RPMI8226 (cell line): ENCODE results near the gene ABCC2.
"Not testable (repeated sequence)": the region's sequence is repeated elsewhere in the genome, so short reads cannot be mapped to it uniquely, and the experiment has no call there.

ENCODE experiments used
- DNase-seq: peaks from one replicate; pipeline ENCODE4 v3.0.0-alpha.2; 2015

The ABCC2 gene

DNA sequence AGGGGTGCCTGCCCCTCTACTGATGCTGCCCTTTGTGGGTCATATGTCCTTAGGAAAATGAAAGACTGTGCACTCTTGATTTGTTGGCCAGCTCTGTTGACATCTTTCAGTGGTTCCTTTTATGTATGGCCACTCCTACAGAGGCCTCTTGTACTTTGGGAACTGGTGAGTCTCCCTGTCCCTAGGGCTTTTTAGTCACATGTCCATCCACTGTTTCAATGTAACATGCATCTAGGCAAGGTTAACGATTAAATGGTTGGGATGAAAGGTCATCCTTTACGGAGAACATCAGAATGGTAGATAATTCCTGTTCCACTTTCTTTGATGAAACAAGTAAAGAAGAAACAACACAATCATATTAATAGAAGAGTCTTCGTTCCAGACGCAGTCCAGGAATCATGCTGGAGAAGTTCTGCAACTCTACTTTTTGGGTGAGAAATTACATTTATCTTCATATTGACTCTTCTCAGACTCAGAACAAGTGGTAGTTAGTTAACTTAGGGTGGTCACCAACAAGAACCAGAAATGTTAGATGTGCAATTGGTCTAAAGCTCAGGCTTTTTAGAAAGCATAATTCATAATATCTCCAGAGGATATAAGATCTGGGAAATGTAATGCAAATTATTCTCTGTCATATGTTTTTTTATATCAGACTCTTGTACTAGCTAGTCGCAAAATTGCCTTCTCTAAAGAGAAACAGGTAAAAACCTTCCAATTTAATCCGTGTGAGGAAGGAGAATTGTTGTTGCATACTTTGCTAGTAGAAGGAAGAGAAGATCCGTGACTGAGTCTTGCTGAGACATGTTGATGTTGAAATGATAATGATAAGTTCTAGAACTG is at the start of gene ABCC2:
ABCC2 (plus strand) TSS at position 194 of the 840 bp plus-strand sequence; CDS start at position 399, 205 bp downstream.
- DNase-seq = no peak

DNA sequence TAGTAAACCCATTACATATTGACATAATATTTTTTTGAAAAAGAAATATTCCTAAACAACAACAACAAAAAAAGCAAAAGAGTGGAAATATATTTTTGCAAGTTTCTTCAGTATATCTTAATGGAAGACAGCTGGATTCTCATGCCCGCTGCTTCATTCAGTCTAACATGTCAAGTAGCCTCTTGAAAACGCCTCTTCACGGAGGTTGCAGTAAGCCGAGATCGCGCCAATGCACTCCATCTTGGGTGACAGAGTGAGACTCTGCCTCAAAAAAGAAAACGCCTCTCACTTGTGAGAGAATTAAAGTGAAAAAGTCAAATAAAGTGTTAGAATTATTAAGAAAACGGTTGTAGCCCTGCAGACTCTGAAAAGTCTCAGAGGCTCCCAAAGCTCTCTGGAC is 49.1 kb upstream of the ABCC2 start:
- no peak for DNase-seq

DNA sequence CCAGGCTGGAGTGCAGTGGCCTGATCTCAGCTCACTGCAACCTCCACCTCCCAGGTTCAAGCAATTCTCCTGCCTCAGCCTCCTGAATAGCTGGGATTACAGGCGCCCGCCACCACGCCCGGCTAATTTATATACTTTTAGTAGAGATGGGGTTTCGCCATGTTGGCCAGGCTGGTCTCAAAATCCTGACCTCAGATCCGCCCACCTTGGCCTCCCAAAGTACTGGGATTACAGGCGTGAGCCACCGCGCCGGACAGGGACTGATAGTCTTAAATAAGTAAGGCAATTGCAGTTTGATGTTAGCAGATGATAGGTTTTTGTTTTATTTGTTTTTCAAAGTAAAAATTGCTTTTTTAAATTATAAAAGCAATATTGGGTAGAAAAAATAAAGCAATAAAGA is 48.3 kb upstream of the ABCC2 start:
- DNase-seq = not testable (repeated sequence)

DNA sequence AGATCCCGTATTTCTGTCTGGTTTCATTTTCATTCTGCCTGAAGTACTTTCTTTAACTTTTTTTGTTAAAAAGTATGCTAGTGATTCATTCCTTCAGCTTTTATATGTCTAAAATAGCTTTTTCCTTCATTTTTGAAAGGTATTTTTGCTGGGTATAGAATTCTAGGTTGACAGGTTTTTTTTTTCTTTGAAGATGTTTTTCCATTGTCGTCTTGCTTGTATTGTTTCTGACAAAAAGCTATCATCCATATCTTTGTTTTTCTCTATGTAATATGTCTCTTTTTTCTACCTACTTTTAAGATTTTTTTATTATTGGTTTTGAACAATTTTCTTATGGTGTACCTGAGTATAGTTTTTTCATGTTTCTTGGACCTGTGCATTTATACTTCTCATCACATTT is 42.2 kb upstream of the ABCC2 start:
- no peak for DNase-seq

DNA sequence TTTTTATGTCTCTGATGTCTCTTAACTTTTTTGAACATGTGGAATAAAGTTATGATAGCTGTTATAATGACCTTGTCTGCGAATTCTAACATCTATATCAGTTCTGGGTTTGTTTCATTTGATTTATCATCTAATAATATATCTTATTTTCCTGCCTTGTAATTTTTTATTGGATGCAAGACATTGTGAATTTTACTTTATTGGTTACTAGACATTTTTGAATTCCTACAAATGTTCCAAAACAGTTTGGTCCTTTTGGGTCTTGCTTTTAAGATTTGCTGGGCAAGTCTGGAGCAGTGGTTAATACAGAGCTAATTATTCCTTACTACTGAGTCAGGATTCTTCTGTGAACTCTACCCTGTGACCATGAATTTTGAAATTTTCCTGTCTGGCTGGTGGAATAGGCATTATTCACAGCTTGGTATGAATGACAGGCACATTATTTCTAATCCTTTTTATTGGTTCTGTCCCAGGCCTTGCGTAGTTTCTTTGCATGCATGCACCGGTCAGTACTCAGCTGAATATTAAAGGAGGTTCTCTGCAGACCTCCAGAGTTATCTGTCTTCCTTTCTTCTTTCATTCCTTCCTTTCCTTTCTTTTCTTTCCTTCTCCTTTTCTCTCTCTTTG is 41.4 kb upstream of the ABCC2 start:
- DNase-seq = no peak

DNA sequence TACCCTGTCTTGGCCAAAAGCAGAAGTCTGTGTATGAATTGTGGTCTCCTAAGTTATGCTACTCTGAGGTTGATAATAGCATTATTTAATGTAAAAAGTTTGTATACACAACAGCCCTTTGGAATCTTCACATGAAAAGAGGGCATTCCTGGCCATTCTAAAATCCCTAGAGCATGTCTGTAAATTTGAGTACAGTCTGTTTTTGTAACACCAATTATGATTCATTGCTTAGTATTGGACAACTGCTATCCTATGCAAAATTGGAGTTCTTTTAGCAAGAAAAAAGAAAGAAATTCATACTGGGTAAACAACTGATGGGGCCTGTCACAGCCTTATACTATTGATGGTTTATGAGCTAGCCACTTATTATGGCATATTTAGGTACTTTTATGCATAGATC is 40.2 kb upstream of the ABCC2 start:
- DNase-seq = no peak

DNA sequence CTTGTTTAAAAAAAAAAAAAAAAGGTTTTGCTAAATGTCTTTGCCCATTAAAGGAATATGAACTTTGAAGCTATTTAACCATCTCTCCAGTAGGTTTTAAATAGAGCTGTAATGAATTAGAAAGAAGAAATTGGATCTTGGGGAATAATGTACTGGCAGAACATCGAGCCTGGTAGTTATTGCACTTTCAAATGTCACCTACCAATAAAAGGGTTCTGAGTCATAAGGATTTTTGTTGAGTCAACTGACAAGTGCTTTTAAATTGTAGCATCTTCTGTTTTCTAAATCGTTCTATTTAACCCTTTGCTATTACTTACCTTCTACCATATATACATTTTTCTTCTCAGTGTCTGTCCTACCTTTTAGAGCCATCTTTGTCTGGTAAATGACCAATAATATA is 39.7 kb upstream of the ABCC2 start:
- no peak for DNase-seq

DNA sequence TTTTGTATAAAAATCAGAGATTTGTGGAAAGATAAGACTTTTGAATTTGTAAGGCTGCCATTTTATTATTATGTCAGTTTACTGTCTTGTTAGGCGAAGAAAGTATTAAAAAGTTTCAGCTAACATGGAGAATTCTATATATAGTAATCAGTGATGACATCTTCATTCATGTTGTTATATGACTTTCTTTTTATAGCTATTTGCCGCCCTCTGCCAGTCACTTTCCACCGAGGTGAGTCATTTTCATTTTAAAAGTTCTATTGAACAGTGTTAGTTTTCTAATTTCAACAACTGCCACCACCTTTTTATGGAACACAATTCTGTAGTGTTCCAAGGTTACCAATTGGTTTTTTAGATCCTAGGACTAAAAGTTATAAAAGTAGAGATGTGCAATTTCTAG is 38.6 kb upstream of the ABCC2 start:
- no peak for DNase-seq

DNA sequence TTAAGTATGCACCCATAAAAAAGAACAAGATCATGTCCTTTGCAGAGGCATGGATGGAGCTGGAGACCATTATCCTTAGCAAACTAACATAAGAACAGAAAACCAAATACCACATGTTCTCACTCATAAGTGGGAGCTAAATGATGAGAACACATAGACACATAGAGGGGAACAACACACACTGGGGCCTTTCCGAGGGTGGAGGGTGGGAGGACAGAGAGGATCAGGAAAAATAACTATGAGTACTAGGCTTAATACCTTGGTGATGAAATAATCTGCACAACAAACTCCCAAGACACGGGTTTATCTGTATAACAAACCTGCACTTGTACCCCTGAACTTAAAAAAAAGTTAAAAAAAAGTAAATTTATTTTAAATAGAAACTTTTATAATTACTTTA is 36.3 kb upstream of the ABCC2 start:
- not testable (repeated sequence) for DNase-seq

DNA sequence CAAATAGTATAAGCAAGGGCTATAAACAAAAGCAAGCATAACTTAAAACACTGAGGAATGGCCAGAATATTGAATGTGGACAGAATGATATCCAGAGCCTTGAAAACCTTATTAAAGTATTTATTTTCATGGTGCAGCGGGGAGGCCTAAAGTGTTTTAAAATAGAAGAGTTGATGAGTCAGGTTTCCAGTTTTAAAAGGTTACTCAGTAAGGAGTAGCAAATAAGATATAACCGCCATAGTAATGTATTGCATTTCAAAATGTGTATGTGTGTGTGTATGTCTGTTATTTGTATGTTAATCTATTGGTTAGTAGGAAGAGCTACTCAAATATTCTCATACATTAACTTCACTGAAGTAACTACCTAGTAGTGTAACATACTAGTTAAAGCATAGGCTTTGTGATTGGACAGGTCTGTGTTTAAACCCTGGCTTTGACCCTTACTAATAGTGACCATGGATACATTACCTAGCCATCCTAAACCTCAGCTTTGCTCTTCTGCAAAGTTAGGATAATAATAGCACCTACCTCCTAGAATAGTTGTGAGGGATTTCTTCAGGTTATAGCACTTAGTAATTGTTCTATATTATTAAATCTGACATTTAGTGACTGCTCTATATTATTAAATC is 33.5 kb upstream of the ABCC2 start:
- no peak for DNase-seq

DNA sequence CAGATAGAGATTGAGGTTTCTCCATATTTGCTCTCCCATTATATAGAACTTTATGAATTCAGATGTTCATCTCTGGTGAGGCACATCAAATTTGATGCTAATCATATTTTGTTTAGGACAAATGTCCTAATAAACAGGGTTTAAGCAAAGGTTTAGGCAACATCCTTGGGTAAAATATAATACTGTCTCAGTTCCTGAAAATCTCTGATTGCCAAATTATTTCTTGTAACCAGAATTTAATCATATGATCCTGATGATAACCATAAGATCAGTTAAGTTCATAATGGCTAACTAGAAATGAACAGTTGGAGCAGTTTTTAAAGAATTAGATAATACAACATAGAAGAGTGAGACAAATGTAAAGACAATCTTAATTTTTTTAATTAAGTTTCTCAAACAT is 31.8 kb upstream of the ABCC2 start:
- no peak for DNase-seq

DNA sequence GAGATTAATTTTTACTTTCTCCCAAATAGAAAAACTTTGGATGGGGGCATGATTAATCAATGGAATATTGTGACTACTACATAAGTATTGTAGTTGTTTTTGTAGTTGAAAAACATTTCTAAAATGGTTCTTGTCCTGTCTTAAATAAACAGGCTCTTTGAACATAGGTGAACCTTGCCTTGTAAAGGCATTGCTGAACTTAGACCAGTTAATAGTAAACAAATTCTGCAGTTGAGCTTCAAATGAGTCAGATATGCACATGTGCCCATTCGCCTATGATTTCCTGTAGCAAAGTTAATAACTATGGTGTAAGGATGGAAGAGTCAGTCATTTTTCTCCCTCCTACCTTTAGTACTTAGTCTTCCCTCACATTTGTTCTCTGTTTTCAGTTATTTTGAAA is 27.8 kb upstream of the ABCC2 start:
- DNase-seq = no peak

DNA sequence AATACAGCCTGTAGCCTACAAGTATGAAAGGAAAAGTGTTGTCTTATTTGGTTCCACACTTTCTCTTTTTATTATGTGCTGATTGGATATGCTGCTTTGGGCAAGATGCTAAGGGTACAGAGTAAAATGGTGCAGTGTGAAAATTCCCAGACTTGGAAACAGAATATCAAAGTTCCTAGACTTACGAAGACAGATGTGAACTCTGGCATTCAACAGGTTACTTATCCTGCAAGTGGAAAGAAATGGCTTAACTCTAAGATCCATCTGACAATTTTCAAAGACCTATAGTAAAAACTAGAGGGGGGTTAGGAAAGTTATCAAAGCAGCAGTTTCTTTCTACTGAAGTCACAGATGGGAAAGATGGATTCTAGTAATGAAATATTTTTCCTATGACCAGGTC is 26.3 kb upstream of the ABCC2 start:
- DNase-seq = no peak

DNA sequence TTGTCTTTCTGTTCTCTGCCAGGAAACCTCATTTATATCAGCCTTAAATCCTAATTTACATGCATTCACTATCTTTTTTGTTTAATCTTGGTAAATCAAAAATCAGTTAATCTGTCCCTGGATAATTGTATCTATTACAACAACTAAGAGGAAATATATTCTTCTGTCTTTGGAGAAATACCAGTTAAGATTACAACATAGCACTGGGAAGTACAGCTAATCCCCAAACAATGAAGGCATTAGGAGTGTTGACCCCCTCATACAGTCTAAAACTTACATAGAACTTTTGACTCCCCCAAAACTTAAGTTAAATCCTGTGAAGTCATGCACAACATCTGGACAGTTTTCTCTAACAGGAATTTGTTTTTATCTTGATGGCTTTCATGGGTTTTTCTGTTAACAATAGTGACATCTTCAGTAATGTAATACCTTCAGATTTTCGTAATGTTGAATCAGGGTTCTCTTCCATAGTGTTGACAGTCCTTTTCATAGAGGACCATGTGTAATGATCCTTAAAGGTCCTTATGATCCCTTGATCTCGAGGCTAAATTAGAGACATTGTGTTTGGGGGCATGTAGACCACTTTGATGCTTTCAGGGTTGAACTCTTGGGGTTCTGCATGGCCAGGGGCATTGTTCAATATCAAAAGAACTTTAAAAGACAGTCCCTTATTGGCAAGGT is 24.1 kb upstream of the ABCC2 start:
- no peak for DNase-seq

DNA sequence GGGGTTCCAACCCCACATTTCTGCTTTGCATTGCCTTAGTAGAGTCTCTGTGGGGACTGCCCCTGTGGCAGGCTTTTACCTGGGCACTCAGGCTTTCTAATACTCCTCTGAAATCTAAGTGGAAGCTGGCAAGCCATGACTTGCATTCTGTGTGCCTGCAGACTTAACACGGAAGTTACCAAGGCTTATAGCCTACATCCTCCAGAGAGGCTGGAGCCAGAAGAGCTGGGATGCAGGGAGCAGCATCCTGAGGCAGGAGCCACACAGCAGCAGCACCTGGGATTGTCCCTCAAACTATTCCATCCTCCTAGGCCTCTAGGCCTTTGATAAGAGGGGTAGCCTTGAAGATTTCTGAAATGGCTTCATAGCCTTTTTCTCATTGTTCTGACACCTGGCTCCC is 22.1 kb upstream of the ABCC2 start:
- DNase-seq = no peak

DNA sequence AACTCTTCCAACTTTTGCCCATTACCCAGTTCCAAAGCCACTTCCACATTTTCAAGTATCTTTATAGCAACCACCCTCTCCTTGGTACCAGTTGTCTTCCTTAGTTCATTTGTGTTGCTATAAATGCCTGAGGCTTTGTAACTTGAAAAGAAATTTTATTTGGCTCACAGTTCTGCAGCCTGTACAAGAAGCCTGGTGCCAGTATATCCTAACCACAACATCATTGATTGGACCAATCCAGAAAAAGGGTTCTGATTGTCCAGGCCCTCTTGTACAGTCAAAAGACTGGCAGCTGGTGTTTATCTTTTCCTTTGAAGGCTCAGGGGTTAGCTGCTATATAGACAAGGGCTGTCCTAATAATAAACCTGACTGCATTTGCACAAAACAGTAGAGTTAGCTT is 21.1 kb upstream of the ABCC2 start:
- DNase-seq = no peak

DNA sequence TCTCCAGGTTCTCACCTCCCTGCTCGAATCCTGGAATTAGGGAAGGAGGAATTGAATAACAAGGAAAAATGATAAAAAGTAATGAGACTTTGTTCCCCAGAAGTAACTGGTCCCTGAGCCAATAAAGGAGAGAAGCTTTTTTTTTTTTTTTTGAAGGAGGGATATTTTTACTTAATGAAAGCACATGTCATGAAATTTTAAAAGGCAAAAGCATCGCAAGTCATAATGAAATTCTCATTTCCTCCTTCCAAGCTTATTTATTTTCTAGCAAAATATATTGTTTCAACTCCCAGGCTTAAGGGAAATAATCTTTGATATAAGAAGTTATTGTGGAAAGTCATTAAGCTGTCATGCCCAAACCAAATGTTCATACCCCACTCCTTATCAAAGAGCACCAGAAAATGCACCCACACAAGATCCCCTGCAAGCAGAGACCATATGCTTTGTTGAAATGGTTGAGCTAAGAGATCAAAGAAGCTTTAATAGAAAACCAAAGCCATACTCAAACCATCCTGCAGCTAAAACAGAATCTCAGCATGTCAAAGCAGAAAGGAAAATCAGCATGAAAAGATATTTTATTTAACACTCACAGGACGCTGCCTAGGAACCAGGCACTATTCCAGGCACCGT is 16.7 kb upstream of the ABCC2 start:
- no peak for DNase-seq

DNA sequence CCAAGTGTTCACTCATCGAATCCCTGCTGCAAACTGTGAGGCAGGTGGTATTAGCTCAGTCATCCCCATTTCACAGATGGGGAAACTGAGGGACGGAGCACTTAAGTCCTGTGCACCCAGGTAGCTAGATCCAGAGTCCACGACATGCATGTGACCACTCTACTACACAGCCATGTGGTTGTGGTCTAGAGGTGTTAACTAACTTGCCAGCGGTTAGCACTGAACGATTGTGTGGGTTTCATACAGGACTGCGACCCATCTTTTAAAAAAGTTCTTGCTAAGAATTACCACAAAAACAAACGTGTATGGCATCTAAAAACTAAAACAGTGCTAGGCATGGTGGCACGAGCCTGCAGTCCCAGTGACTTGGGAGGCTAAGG is 16.1 kb upstream of the ABCC2 start:
- DNase-seq = no peak

DNA sequence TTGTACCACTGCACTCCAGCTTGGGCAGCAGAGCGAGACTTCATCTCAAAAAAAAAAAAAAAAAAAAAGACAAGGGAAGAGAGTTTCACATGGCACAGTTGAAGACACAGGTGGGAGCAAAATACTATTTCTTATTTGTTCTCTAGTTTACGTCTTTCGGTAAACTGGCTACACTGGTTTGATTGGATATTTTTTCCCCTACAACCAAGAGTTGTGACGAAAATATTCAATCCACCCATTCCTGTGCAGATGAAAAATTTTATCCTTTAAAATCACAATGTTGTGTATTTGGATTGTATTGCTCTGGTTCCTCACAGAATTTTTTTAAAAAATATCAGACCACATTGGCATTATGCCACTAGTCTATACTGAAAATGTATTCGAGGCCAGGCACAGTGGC is 14.5 kb upstream of the ABCC2 start:
- DNase-seq = no peak

DNA sequence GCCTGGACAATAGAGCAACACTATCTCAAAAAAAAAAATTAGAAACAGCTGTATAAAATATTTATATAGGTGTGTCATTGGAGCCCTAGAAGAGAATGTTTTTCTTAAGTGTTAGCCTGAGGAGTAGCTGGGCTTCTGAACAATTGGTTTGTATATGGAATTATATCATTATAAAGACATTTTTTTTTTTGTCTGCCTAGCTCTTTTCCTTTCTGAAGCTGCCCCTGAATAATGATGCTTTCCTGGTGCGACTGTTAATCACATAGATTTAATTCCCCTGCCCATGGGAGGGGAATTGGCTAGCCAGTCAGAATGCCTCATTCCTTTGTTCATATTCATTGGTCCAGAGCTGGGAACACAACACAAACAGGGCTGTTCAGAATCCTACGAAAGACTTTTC is 13.9 kb upstream of the ABCC2 start:
- no peak for DNase-seq

DNA sequence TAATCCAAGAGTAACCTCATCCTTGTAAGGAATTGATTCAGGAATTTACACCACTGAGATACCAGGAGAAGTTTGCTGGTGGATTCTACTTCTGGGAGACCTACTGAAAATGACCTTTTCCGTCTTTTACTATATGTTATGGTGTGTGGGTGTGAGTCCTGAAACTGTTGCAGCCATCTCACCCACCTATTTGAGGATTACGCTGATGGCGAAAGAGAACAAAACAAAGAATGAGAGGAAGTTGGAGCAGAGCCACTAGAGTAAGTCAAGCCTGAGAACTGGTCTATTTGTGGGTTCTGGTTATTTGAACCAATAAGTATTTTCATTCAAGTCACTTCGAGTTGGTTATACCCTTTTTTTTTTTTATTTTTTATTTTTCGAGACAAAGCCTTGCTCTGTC is 12.7 kb upstream of the ABCC2 start:
- DNase-seq = no peak

DNA sequence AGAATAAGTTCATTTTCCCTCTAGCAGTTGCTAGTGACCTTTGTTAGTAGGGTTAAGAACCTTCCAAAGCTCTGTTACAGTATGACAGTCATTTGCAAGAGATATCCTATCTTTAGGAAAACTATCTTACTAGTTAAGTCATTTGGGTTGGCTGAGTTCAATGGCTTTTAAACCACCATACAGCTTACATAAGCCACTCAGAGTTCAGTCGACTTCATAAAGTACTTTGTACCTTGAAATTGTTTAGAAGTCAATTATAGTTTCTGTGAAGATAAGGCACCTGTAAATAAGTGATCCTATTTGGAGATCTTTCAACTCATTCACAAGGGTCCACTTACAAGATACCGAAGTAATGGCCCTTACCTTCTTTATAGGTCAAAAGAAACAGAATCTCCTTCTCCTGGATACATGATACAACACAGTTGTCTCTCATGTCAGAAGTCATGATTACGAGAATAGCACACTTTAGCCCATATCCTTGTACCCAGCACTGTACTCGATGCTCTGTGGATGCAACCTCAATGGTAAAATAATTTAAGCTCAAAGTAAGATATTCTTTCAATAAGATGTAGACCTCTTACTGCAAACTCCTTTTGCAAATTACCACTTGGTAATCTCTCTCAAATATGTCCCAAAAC is 11.9 kb upstream of the ABCC2 start:
- DNase-seq = no peak

DNA sequence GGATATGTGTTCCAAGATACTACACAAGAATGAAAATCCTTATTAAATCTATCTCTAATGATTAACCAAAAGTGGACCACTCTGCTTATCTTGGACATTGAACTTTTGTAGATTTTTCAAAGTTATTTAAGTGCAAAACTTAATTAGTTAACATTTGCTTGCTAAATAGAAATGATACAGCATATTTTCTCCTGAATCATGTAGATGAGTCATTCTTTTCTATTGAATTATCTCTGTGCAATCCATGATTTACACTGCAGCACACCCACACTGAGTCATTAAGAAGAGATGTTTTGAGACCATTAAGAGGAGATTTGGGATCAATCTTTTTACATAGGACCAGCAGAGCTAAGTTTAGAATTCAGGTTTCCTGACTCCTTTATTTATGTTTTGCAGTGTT is 6.6 kb upstream of the ABCC2 start:
- no peak for DNase-seq
